BLaER1 treated with 17β-estradiol and CSF1 and Interleukin-3, amounts not matched to agents 10 nM and 100 nM (cell line): ENCODE data around the gene TSPAN10.
A peak's percentile ranks its signal among the peaks of the same experiment; 100 is the strongest.

Experiments used
- H3K27ac ChIP-seq, 11 experiments: shearing (Covaris generic); formaldehyde crosslinking; 2 replicates each; pipeline ENCODE4 v1.8.1; 2022
- H3K27me3 ChIP-seq, 11 experiments: shearing (Covaris generic); formaldehyde crosslinking; 2 replicates each; pipeline ENCODE4 v1.8.1; 2022
- H3K36me3 ChIP-seq, 11 experiments: shearing (Covaris generic); formaldehyde crosslinking; 2 replicates each; pipeline ENCODE4 v1.8.1; 2022
- H3K4me1 ChIP-seq, 10 experiments: shearing (Covaris generic); formaldehyde crosslinking; 2 replicates each; pipeline ENCODE4 v1.8.1; 2022
- H3K4me2 ChIP-seq, 11 experiments: shearing (Covaris generic); formaldehyde crosslinking; 2 replicates each; pipeline ENCODE4 v1.8.1; 2022
- H3K4me3 ChIP-seq, 10 experiments: shearing (Covaris generic); formaldehyde crosslinking; 2 replicates each; pipeline ENCODE4 v1.8.1; 2022
- H3K9ac ChIP-seq, 11 experiments: shearing (Covaris generic); formaldehyde crosslinking; 2 replicates each; pipeline ENCODE4 v1.8.1; 2022
- H3K9me3 ChIP-seq, 11 experiments: shearing (Covaris generic); formaldehyde crosslinking; replicated peaks in 1 of 11; 2 replicates each; pipeline ENCODE4 v1.8.1; 2022
- H4K20me1 ChIP-seq, 11 experiments: shearing (Covaris generic); formaldehyde crosslinking; 2 replicates each; pipeline ENCODE4 v1.8.1; 2022
- Cebpa-rat ChIP-seq, 11 experiments: shearing (Covaris generic); IDR thresholded peaks; 2 replicates each; pipeline ENCODE4 v1.8.1; 2022

Gene TSPAN10

GRCh38 chr17:81621494-81622130 lies 15.4 kb upstream of the TSPAN10 start:
- Histone ChIP-seq H3K9me3 (peaks cover 0 to 22% (median 0%) of the 10 kb centered on the region in 11 experiments; a peak in 9 of 22 replicates), H3K9ac (0 out of 22 replicates have a peak overlapping the region, but pooled peaks of 1 of the 11 experiments have one; percentile 20), H4K20me1 (peaks cover 17 to 83% (median 75%) of the 10 kb centered on the region in 11 experiments; a peak in 21 of 22 replicates), H3K4me3 (no peak overlapping the region), H3K27me3 (no peaks in the 10 kb centered on the region), H3K27ac (no peak overlapping the region), H3K4me1 (peaks cover 0 to 11% (median 0%) of the 10 kb centered on the region in 10 experiments; a peak in 3 of 20 replicates), H3K4me2 (no peak overlapping the region), H3K36me3 (peaks cover 80 to 97% (median 86%) of the 10 kb centered on the region in 11 experiments)
- no peak for TF ChIP-seq Cebpa-rat (IDR thresholded peaks at IDR 0.05)

GRCh38 chr17:81630274-81630673 lies 6.7 kb upstream of the TSPAN10 start:
- Histone ChIP-seq H3K4me3 (no peak overlapping the region), H3K27ac (no peak overlapping the region), H3K36me3 (peaks cover 57 to 100% (median 86%) of the 10 kb centered on the region in 11 experiments), H3K9ac (no peak overlapping the region), H3K4me1 (peaks cover 11 to 29% (median 17%) of the 10 kb centered on the region in 10 experiments), H3K4me2 (no peak overlapping the region), H3K27me3 (no peaks in the 10 kb centered on the region), H4K20me1 (peaks cover 52 to 99% (median 86%) of the 10 kb centered on the region in 11 experiments), H3K9me3 (peaks cover 0 to 16% (median 0%) of the 10 kb centered on the region in 11 experiments; a peak in 6 of 22 replicates)
- TF ChIP-seq Cebpa-rat (IDR thresholded peaks at IDR 0.05), result no peak

- H4K20me1 ChIP-seq, result peaks cover 64 to 99% (median 86%) of the 10 kb centered on the region in 11 experiments
- H3K4me2 ChIP-seq, result no peak overlapping the region
- H3K9ac ChIP-seq, result no peak overlapping the region; a peak in 1 of 22 replicates
- H3K4me1 ChIP-seq, result peaks cover 20 to 36% (median 27%) of the 10 kb centered on the region in 10 experiments
- H3K36me3 ChIP-seq, result peaks cover 45 to 89% (median 74%) of the 10 kb centered on the region in 11 experiments
- no peaks in the 10 kb centered on the region for H3K27me3 ChIP-seq
- H3K27ac ChIP-seq, result no peak overlapping the region
- no peak overlapping the region for H3K4me3 ChIP-seq
- TF ChIP-seq Cebpa-rat (IDR thresholded peaks at IDR 0.05), result no peak
- peaks cover 0 to 5% (median 0%) of the 10 kb centered on the region in 11 experiments; a peak in 3 of 22 replicates for H3K9me3 ChIP-seq
Measured at GRCh38 chr17:81631482-81631881, 5.5 kb upstream of the TSPAN10 start.

- peak overlapping the region; percentile 87 to 99 (median 96); a peak in 20 of 22 replicates for H3K9ac ChIP-seq
- peak overlapping the region in 4 of 11 experiments; percentile 84 to 95 (median 94); a peak in 7 of 22 replicates for H3K27ac ChIP-seq
Measured at GRCh38 chr17:81635431-81635830, 1.6 kb upstream of the TSPAN10 start.

GRCh38 chr17:81635973-81636504 lies 957 bp upstream of the TSPAN10 start:
- Histone ChIP-seq H3K4me3 (peak overlapping the region; percentile 73 to 100 (median 88)), H3K4me1 (peaks cover 26 to 54% (median 34%) of the 10 kb centered on the region in 10 experiments), H4K20me1 (peaks cover 53 to 58% (median 56%) of the 10 kb centered on the region in 11 experiments; a peak in 21 of 22 replicates), H3K27ac (peak overlapping the region; percentile 84 to 98 (median 95)), H3K36me3 (peaks cover 0 to 44% (median 29%) of the 10 kb centered on the region in 11 experiments; a peak in 19 of 22 replicates), H3K4me2 (peak overlapping the region; percentile 85 to 98 (median 94)), H3K27me3 (no peaks in the 10 kb centered on the region), H3K9ac (peak overlapping the region; percentile 87 to 99 (median 96)), H3K9me3 (no peaks in the 10 kb centered on the region)
- no peak for TF ChIP-seq Cebpa-rat (IDR thresholded peaks at IDR 0.05)

More at GRCh38 chr17:81635431-81635830, 1.6 kb upstream of the TSPAN10 start:
- Histone ChIP-seq H4K20me1 (peaks cover 59 to 64% (median 62%) of the 10 kb centered on the region in 11 experiments; a peak in 21 of 22 replicates), H3K4me1 (peaks cover 26 to 54% (median 34%) of the 10 kb centered on the region in 10 experiments), H3K9me3 (no peaks in the 10 kb centered on the region), H3K4me2 (peak overlapping the region; percentile 85 to 98 (median 94)), H3K4me3 (peak overlapping the region; percentile 73 to 100 (median 88); a peak in 19 of 20 replicates), H3K27me3 (no peaks in the 10 kb centered on the region), H3K36me3 (peaks cover 6 to 50% (median 35%) of the 10 kb centered on the region in 11 experiments)
- TF ChIP-seq Cebpa-rat (IDR thresholded peaks at IDR 0.05), result no peak

GRCh38 chr17:81638683-81639082 lies 1.7 kb downstream of the TSPAN10 start:
- Histone ChIP-seq H3K4me1 (peaks cover 33 to 55% (median 40%) of the 10 kb centered on the region in 10 experiments), H3K9ac (no peak overlapping the region), H3K27ac (no peak overlapping the region), H4K20me1 (peaks cover 27 to 31% (median 30%) of the 10 kb centered on the region in 11 experiments; a peak in 21 of 22 replicates), H3K36me3 (peaks cover 0 to 17% (median 9%) of the 10 kb centered on the region in 11 experiments; a peak in 10 of 22 replicates), H3K27me3 (no peaks in the 10 kb centered on the region), H3K4me3 (no peak overlapping the region), H3K4me2 (peak overlapping the region in 1 of 11 experiments; percentile 86; a peak in 1 of 22 replicates), H3K9me3 (no peaks in the 10 kb centered on the region)
- no peak for TF ChIP-seq Cebpa-rat (IDR thresholded peaks at IDR 0.05)

GRCh38 chr17:81640011-81640410 lies 3.0 kb downstream of the TSPAN10 start:
- no peaks in the 10 kb centered on the region for H3K9me3 ChIP-seq
- no peaks in the 10 kb centered on the region for H3K27me3 ChIP-seq
- no peak overlapping the region for H3K4me2 ChIP-seq
- TF ChIP-seq Cebpa-rat (IDR thresholded peaks at IDR 0.05), result no peak
- no peak overlapping the region for H3K27ac ChIP-seq
- H3K4me1 ChIP-seq, result peaks cover 30 to 51% (median 39%) of the 10 kb centered on the region in 10 experiments
- no peak overlapping the region for H3K4me3 ChIP-seq
- peaks cover 0 to 6% (median under 1%) of the 10 kb centered on the region in 11 experiments; a peak in 6 of 22 replicates for H3K36me3 ChIP-seq
- no peak overlapping the region for H3K9ac ChIP-seq
- H4K20me1 ChIP-seq, result peaks cover 15 to 18% (median 17%) of the 10 kb centered on the region in 11 experiments; a peak in 21 of 22 replicates

- Histone ChIP-seq H3K4me1 (peaks cover 25 to 48% (median 34%) of the 10 kb centered on the region in 10 experiments), H3K4me2 (peak overlapping the region in 10 of 11 experiments; percentile 16 to 56 (median 30); a peak in 12 of 22 replicates), H3K4me3 (no peak overlapping the region), H3K9me3 (no peaks in the 10 kb centered on the region), H4K20me1 (no peaks in the 10 kb centered on the region), H3K36me3 (no peaks in the 10 kb centered on the region), H3K27ac (peak overlapping the region in 3 of 11 experiments; percentile 14 to 36 (median 16); a peak in 2 of 22 replicates), H3K9ac (peak overlapping the region in 3 of 11 experiments; percentile 22 to 38 (median 23); a peak in 4 of 22 replicates), H3K27me3 (no peaks in the 10 kb centered on the region)
- no peak for TF ChIP-seq Cebpa-rat (IDR thresholded peaks at IDR 0.05)
Measured at GRCh38 chr17:81641825-81642489, 5.0 kb downstream of the TSPAN10 start.
